OCI-M2 (cell line): ENCODE measurements around the gene HPS5.
"Not testable (repeated sequence)": the region's sequence is repeated elsewhere in the genome, so short reads cannot be mapped to it uniquely, and the experiment has no call there.

Experiments used
- DNase-seq: peaks from one replicate; lab custom pipeline; 2025; ENCODE audit not compliant: unreplicated experiment; lab: John Stamatoyannopoulos, UW

Gene HPS5, protein sequence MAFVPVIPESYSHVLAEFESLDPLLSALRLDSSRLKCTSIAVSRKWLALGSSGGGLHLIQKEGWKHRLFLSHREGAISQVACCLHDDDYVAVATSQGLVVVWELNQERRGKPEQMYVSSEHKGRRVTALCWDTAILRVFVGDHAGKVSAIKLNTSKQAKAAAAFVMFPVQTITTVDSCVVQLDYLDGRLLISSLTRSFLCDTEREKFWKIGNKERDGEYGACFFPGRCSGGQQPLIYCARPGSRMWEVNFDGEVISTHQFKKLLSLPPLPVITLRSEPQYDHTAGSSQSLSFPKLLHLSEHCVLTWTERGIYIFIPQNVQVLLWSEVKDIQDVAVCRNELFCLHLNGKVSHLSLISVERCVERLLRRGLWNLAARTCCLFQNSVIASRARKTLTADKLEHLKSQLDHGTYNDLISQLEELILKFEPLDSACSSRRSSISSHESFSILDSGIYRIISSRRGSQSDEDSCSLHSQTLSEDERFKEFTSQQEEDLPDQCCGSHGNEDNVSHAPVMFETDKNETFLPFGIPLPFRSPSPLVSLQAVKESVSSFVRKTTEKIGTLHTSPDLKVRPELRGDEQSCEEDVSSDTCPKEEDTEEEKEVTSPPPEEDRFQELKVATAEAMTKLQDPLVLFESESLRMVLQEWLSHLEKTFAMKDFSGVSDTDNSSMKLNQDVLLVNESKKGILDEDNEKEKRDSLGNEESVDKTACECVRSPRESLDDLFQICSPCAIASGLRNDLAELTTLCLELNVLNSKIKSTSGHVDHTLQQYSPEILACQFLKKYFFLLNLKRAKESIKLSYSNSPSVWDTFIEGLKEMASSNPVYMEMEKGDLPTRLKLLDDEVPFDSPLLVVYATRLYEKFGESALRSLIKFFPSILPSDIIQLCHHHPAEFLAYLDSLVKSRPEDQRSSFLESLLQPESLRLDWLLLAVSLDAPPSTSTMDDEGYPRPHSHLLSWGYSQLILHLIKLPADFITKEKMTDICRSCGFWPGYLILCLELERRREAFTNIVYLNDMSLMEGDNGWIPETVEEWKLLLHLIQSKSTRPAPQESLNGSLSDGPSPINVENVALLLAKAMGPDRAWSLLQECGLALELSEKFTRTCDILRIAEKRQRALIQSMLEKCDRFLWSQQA

DNA sequence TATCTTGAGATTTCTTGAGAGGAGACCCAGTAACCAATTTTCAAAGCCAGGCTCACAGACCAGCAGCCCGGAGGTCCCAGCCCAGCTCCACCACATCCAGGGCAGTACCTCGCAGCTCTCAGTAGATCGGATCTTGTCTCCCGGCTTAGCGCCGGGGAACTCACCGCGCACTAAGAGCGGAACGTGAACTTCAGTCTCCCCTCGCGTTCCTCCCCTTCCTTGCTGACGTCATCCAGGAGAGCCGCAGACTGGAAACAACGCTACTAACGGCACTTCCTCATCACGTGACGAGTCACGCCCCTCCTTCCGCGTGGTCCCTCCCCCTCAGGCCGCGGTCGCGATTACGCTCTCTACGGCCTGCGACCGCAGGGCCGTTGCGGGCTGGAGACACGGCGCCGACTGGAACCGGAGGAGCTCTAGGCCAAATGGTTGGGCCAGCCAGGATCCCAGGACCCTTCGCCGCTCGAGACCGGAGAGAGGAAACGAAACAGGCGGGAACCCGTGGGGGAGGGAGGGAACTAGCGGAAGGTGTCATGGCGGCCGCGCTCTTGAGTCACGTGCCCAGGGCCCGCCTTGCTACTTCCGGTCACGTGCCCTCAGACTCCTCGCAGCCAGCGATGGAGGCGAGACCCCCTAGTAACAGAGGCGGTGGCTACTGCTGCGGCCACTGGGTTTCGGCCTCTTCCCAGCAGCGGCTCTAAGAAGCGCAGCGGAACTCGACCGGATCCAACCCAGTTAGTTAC is at the start of gene HPS5, which contains the start of gene GTF2H1:
Gene HPS5, minus strand, starts transcription at position 172 of the 743 bp plus-strand sequence. CDS start 4,282 bp downstream, outside the sequence.
Gene GTF2H1, plus strand, starts transcription at position 599 of the 743 bp plus-strand sequence. CDS start 10,508 bp downstream, outside the sequence.
- DNase-seq = peak; percentile 84

DNA sequence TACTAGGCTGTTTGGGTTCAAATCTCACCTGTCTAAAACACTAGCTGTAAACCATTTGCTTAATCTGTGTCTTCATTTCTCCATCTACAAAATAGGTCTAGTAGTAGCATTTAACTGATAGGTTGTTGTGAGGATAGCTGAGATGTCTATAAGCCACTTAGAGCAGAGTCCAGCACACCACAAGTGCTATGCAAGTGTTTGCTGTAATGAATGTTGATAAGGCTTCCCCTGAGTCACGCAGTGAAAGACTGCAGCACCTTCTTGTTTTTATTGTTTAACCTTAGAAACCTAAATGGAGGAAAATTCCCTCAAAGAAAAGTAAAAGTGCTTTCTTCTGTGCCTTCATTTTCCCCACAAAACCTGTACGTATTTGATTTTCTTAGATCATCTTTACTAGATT is 49.3 kb upstream of the HPS5 start:
- no peak for DNase-seq

DNA sequence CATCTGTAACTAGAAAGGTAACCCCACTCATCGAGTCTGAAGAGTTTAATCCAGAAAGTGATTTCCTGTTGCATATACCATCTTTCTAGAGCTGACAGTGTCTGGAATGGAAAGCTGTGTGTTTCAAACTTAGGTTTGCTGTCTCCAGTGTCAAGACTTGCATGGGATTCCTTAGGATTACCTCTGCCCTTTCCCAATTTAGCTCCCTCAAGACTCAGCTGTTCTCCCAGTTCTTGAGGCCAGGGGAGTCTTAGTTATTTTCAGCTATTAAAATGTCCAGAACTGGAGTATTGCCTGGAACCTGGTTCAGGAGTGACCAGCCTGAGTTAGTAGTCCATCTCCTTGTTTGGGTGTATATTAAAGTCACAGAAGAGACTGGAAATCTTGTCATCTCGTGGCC is 47.5 kb upstream of the HPS5 start:
- no peak for DNase-seq

DNA sequence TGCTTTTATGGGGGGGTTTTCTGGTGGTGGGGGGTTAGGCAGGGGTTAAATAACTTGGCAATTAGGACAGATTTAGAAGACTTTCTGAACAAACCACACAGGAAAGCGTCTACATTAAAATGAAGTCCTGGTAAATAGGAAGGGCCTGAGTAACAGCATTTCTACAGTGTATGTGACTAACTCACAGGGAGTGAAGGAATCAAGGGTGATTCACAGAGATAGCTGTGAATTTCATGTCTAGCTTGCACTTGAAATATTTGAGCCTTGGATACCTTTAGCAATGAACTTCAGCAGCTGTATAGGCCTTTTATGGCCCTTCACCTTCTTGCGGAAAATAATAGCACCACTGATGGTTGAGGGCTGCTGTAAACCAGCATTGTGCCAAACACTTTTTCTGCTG is 46.3 kb upstream of the HPS5 start:
- no peak for DNase-seq

DNA sequence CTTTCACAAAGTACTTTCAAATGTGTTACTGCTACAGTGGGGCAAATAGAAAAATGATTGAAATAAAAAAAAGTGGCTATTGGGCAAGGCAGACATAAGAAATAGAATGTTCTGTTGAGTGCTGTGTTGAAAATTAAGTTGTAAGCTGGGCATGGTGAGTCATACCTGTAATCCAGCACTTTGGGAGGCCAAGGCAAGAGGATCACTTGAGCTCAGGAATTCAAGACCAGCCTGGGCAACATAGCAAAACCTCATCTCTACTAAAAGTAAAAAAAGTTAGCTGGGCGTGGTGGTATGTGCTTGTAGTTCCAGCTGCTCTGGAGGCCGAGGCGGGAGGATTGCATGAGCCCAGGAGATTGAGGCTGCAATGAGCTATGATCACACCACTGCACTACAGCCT is 45.5 kb upstream of the HPS5 start:
- no peak for DNase-seq

DNA sequence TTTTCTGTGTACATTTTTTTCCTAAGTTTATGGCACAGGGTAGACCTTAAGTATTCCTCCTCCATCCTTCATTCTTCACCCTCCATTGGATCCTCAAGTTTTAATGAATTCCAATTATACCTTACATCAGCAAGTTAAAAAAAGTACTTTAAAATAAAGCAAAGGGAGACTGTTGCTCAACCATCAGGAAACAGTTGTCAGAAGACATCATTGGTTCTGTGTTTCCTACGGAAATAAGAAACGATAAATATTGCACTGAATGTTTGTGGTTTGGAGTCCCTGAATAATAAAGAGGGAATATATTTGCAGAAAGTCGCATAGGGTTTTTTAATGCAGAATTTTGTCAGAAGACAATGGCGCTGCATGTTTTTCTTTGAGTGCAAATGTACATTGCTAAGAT is 44.3 kb upstream of the HPS5 start:
- no peak for DNase-seq

DNA sequence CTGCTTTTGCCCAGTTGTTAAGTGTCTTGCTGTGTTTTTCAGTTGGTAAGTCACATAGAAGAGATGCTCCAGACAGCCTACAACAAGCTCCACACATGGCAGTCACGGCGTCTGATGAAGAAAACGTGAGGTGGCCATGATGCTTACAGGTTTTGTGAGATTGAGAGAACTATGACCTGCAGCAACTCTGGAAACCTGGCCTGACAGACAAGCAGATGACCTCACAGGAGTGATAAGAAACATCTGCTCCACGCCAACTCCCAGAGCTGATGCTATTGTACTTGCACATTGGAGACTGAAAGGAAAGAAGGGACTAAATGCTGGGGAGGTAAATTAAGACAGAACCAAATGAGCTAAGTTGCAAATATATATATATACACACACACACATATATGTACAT is 43.8 kb upstream of the HPS5 start:
- DNase-seq = no peak

DNA sequence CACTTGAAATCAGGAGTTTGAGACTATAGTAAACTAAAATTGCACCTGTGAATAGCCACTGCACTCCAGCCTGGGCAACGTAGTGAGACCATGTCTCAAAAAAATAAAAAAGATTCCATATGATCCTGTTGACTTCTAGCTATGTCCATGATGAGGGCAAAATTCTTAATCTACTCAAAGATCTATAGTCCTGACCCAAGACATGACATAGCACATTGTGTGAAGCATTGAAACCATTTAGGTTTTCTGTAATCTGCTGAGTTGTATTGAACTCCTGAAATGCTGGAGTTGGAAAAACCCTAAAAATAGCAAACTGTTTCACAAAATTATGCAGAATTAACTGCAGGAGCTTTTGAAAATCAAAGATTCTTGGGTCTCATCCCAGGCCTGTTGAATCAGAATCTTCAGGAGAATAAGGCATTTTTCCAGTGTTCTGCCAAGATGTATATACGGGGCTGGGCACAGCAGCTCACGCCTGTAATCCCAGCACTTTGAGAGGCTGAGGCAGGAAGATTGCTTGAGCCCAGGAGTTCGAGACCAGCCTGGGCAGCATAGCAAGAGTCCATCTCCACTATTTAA is 42.6 kb upstream of the HPS5 start:
- DNase-seq = no peak

DNA sequence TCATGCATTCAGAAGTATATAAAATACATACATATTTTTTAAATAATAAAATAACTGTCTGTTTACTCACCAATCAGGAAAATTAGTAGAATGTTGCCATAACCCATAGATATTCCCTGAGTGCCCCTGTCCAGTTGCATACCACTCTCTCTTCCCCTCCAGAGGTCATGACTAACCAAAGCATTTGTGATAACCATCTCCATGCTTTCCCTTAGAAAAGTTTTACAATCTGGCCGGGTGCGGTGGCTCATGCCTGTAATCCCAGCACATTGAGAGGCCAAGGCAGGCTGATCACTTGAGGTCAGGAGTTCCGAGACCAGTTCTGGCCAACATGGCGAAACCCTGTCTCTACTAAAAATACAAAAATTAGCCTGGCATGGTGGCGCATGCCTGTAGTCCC is 39.2 kb upstream of the HPS5 start:
- no peak for DNase-seq

DNA sequence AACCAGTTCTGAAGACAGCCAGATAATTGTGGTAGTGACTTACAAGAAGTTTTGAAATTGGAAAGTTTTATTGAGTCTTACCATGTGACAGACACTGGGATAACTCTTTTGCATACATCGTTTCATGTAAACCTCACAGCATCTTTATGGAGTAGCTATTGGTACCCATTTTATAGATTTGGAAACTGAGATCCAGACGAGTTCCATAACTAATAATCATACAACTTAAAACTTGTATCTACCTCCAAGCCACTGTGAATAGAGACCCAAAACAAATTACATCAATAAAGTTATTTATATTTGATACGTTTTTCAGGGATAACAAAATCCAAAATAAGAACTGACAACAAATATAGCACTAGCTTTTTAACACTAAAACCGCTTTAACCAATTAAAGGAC is 36.7 kb upstream of the HPS5 start:
- no peak for DNase-seq

DNA sequence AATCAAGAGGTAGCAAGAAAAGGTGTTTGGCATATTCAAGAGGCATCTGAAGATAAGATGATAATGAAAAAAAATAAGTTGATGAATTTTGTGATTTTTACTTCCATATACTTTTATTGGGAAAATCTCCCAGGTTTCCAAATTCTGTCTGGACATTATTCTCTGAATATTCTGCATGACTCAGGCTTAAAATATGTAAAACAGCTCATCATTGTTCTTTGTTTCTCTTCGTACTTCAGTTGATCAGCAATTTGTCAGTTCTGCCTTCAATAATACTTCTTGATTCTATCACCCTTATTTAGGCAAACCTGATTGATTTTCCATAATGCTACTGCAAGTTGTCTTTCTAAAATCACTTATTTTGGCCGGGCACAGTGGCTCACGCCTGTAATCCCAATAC is 30.6 kb upstream of the HPS5 start:
- DNase-seq = no peak

DNA sequence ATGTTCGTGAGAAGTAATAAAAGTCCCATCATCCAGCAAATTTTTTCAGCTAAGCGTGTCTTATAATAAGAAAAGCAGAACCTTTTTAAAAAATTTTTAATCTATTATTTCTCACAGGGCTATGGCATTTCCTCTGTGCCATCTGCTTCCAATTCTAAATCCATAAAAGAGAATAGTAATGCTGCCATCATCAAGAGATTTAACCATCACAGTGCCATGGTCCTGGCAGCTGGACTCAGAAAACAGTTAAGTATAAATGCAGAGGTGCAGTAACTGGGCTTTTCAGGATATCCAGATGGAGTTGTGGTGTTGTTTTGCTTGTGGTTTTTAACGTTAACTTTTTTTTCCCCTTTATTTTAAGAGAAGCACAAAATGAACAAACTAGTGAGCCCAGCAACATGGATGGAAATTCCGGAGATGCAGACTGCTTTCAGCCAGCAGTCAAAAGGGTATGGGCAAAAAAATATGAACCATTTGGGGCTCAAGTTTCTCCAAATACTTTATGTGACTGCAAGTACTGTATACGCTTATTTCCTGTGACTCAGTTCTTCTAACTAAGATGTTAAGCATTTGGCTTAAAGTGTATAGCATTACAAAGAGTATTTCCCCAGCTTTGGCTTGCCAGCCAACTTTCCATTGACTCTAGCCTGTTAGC is 25.7 kb upstream of the HPS5 start:
- DNase-seq = no peak

DNA sequence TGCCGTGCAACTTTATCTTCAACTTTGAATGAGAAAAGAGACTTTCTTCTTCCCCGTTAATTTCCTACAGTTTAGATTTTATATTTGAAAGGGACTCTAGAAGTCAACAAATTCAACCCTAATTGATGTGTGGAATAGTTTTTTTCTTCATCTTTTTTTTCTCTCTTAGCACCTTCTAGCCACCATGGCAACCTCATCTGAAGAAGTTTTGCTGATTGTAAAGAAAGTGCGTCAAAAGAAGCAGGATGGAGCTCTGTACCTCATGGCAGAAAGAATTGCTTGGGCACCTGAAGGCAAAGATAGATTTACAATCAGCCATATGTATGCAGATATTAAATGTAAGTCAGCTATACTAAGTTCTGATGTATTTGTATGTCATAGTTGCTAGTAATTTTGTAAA is 11.0 kb upstream of the HPS5 start:
- DNase-seq = no peak

DNA sequence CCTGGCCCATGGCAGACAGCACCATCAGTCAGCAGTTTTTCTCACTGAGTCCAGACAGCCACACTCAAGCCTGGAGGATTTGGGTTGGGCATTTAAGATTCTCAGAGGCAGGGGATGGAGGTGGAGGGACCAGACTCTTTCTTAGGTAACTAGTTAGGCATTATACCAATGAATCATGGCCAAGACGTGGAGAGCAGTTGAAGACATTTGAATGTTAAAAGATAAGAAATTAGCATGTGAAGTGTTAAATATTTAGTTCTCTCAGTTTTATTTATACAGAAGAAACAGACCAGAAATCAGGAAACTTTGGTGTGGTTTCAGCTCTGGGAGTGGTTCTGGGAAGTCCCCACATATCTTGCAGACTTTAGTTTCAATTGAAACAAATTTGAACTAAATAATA is 10.4 kb upstream of the HPS5 start:
- DNase-seq = no peak

DNA sequence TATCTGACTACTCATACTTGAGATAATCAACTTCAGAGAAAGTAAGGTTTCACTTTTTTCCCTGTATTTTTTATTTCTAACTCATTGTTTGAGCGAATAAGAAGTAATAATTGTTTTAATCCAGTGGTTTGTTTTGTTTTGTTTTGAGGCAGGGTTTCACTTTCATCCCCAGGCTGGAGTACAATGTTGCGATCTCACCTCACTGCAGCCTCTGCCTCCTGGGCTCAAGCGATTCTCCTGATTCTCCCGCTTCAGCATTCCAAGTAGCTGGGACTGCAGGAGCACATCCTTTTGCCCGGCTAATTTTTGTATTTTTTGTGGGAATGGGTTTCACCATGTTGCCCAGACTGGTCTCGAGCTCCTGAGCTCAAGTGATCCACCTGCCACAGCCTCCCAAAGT is 9.0 kb upstream of the HPS5 start:
- no peak for DNase-seq

DNA sequence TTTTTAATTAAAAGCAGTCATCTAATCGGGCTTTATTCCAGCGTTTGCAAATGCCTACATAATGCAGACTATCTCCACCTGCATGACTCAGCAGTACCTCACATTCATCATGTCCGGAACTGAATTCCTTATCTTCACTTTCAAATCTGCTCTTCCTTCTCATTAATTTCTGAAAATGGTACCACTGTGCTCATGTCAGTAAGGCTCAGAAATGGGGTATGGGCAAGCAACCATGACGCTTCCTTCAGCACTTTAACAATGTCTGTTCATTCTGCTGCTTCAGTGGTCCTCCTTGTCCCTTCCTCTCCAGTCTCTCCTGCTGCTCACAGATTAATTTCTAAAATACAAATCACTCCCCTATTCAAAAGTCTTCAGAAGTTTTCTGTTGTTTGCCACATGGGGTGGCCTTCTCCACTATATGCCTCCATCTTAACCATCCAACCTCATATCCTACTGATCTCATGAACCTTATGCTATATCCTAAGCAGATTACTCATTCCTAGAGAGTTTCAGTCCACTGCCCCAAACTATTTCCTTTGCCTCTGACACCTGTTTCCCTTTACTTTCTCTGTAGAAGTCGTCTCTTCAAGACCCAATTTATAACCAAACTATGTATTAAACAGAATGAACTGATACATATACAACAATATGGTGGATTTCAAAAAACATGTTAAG is 7.4 kb upstream of the HPS5 start:
- no peak for DNase-seq

DNA sequence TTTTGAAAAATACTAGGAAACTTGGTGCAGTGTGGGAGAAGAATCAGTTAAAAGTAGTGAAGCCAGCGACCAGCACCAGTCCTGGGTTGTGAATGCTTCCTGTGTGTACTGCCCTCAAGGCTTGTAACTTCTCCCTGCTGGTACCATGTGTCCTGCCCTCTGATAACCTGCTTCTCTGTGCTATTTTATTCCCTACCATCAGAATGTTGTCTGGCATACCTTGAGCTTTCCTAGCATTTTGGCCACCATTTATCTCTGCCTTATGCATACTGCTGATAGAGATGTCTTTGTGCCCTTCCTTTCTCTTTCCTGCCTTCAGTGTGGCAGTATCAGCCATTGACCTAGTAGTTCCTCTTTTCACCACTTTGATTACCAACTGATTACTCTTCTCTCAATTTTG is 2.4 kb upstream of the HPS5 start:
- DNase-seq = no peak

DNA sequence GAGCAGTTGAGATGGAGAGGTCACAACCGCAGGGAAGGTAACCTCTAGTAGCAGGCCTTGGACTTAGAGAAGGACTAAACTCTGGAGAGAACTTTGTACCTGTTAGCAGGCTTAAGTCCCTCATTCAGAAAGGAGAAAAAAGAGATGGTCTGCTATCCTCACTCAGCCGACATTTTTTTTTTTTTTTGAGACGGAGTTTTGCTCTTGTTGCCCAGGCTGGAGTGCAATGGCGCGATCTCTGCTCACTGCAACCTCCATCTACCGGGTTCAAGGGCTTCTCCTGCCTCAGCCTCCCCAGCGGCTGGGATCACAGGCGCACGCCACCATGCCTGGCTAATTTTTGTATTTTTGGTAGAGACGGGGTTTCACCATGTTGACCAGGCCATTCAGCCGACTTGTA is 1.9 kb upstream of the HPS5 start:
- not testable (repeated sequence) for DNase-seq

DNA sequence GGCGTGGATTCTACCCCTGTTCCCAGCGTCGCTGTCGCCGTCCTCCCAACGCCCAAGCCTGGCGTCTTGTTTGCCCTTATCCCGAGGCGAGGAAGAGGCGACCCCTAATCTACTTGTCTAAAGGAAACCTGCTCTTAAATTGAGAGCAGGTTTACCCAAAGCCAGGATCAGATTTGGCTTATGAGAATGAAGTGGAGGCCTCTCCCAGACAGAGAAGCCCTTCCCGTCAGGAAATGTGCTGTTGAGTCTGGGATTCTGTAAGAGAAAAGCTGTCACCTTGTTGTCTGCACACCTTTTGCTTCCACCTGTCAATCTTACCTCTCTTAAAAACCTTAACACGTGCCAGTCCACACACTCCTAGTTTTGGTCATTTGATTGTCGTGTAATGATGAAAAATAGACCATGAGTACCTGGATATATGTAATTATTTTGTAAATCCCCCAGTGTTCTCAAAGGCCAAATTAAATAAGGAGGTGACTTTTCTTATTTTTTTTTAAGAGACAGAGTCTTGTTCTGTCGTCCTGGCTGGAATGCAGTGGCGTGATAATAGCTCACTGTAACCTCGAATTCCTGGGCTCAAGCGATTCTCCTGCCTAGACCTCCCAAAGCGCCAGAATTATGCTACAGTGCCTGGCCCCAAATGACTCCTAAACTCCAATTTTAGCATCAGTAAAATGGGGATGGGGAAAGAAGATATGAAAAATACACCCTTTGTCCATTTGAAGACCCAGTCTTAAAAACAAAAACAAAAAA is 1.1 kb upstream of the HPS5 start:
- no peak for DNase-seq
